Mucosa of stomach (tissue), 1 donor: ENCODE results near the gene ARF6.
"Not testable (repeated sequence)": the region's sequence is repeated elsewhere in the genome, so short reads cannot be mapped to it uniquely, and the experiment has no call there.

ENCODE experiments used
- H3K27me3 ChIP-seq: one replicate; pipeline ENCODE4 v1.7.0; 2013; ENCODE audit warnings: mild to moderate bottlenecking, low read length; ENCODE audit not compliant: control insufficient read depth, insufficient read depth
- H3K36me3 ChIP-seq: one replicate; pipeline ENCODE4 v1.7.0; 2013; ENCODE audit warnings: low read length; ENCODE audit not compliant: control insufficient read depth, insufficient read depth
- H3K4me1 ChIP-seq: one replicate; pipeline ENCODE4 v1.7.0; 2013; ENCODE audit warnings: mild to moderate bottlenecking, low read length; ENCODE audit not compliant: control insufficient read depth, insufficient read depth
- H3K4me3 ChIP-seq: one replicate; pipeline ENCODE4 v1.7.0; 2013; ENCODE audit warnings: low read length
- H3K9ac ChIP-seq: one replicate; pipeline ENCODE4 v1.7.0; 2013; ENCODE audit warnings: mild to moderate bottlenecking, low read length, moderate library complexity
- H3K9me3 ChIP-seq: one replicate; pipeline ENCODE4 v1.7.0; 2013; ENCODE audit warnings: mild to moderate bottlenecking, low read length, moderate library complexity; ENCODE audit not compliant: control insufficient read depth
- donor health status: Pancreatic carcinoma.

ARF6 gene

GRCh38 chr14:49882826-49883694, 9.8 kb upstream of the ARF6 start:
- no peak overlapping the region for H3K9ac ChIP-seq
- no peaks in the 10 kb centered on the region for H3K27me3 ChIP-seq
- peaks cover 19% of the 10 kb centered on the region for H3K4me1 ChIP-seq
- H3K36me3 ChIP-seq: no peaks in the 10 kb centered on the region
- no peak overlapping the region for H3K4me3 ChIP-seq
- H3K9me3 ChIP-seq: no peaks in the 10 kb centered on the region

GRCh38 chr14:49886523-49886922, 6.4 kb upstream of the ARF6 start:
- H3K9ac ChIP-seq: no peak overlapping the region
- no peaks in the 10 kb centered on the region for H3K36me3 ChIP-seq

GRCh38 chr14:49888293-49888692, 4.6 kb upstream of the ARF6 start:
- no peaks in the 10 kb centered on the region for H3K27me3 ChIP-seq
- no peak overlapping the region for H3K9ac ChIP-seq
- H3K36me3 ChIP-seq: no peaks in the 10 kb centered on the region
- H3K4me1 ChIP-seq: no peaks in the 10 kb centered on the region
- H3K4me3 ChIP-seq: no peak overlapping the region
- no peaks in the 10 kb centered on the region for H3K9me3 ChIP-seq

More at GRCh38 chr14:49886523-49886922, 6.4 kb upstream of the ARF6 start:
- no peaks in the 10 kb centered on the region for H3K9me3 ChIP-seq
- H3K4me3 ChIP-seq: no peak overlapping the region
- H3K27me3 ChIP-seq: no peaks in the 10 kb centered on the region
- H3K4me1 ChIP-seq: peaks cover 11% of the 10 kb centered on the region

GRCh38 chr14:49892301-49892635, 614 bp upstream of the ARF6 start:
- H3K9ac ChIP-seq: peak overlapping the region; percentile 100
- peak overlapping the region; percentile 61 for H3K4me3 ChIP-seq
- no peaks in the 10 kb centered on the region for H3K27me3 ChIP-seq
- peaks cover 4% of the 10 kb centered on the region for H3K36me3 ChIP-seq
- no peaks in the 10 kb centered on the region for H3K9me3 ChIP-seq
- H3K4me1 ChIP-seq: peaks cover 6% of the 10 kb centered on the region

GRCh38 chr14:49893309-49894213, 679 bp downstream of the ARF6 start:
- peaks cover 12% of the 10 kb centered on the region for H3K4me1 ChIP-seq
- peak overlapping the region; percentile 61 for H3K4me3 ChIP-seq
- peaks cover 4% of the 10 kb centered on the region for H3K36me3 ChIP-seq
- peak overlapping the region; percentile 100 for H3K9ac ChIP-seq
- no peaks in the 10 kb centered on the region for H3K9me3 ChIP-seq
- no peaks in the 10 kb centered on the region for H3K27me3 ChIP-seq

GRCh38 chr14:49894214-49895107, 1.6 kb downstream of the ARF6 start:
- not testable (repeated sequence) for H3K9me3 ChIP-seq, H3K36me3 ChIP-seq, H3K27me3 ChIP-seq
- Histone ChIP-seq H3K4me3 (peak overlapping the region; percentile 61), H3K9ac (peak overlapping the region; percentile 100), H3K4me1 (peaks cover 15% of the 10 kb centered on the region)

GRCh38 chr14:49895480-49895879, 2.6 kb downstream of the ARF6 start:
- Histone ChIP-seq H3K4me1 (peaks cover 15% of the 10 kb centered on the region), H3K9ac (peak overlapping the region; percentile 100), H3K4me3 (peak overlapping the region; percentile 61), H3K36me3 (peaks cover 4% of the 10 kb centered on the region), H3K27me3 (no peaks in the 10 kb centered on the region), H3K9me3 (no peaks in the 10 kb centered on the region)

- peaks cover 15% of the 10 kb centered on the region for H3K4me1 ChIP-seq
- H3K27me3 ChIP-seq, H3K9me3 ChIP-seq, H3K36me3 ChIP-seq: not testable (repeated sequence)
- peak overlapping the region; percentile 61 for H3K4me3 ChIP-seq
- peak overlapping the region; percentile 100 for H3K9ac ChIP-seq
Measured at GRCh38 chr14:49896272-49896671, 3.4 kb downstream of the ARF6 start.

- Histone ChIP-seq H3K27me3 (no peaks in the 10 kb centered on the region), H3K4me3 (no peak overlapping the region), H3K4me1 (peaks cover 15% of the 10 kb centered on the region), H3K36me3 (peaks cover 4% of the 10 kb centered on the region), H3K9me3 (no peaks in the 10 kb centered on the region), H3K9ac (peak overlapping the region; percentile 60)
Measured at GRCh38 chr14:49896966-49897365, 4.1 kb downstream of the ARF6 start.

GRCh38 chr14:49897414-49897813, 4.5 kb downstream of the ARF6 start:
- peaks cover 15% of the 10 kb centered on the region for H3K4me1 ChIP-seq
- no peaks in the 10 kb centered on the region for H3K9me3 ChIP-seq
- peak overlapping the region; percentile 60 for H3K9ac ChIP-seq
- no peak overlapping the region for H3K4me3 ChIP-seq
- H3K36me3 ChIP-seq: peaks cover 4% of the 10 kb centered on the region
- H3K27me3 ChIP-seq: no peaks in the 10 kb centered on the region

GRCh38 chr14:49897965-49898364, 5.1 kb downstream of the ARF6 start:
- H3K4me3 ChIP-seq: no peak overlapping the region
- H3K9ac ChIP-seq: peak overlapping the region; percentile 60
- no peaks in the 10 kb centered on the region for H3K9me3 ChIP-seq

More at GRCh38 chr14:49897965-49898364, 5.1 kb downstream of the ARF6 start:
- no peaks in the 10 kb centered on the region for H3K27me3 ChIP-seq
- peaks cover 4% of the 10 kb centered on the region for H3K36me3 ChIP-seq
- peaks cover 15% of the 10 kb centered on the region for H3K4me1 ChIP-seq
